Activated CD4-positive, alpha-beta T cell treated with anti-CD3 and anti-CD28 coated beads, Interleukin-2, amount 50 U/mL, for 1 hour (primary cell): Measurements from ENCODE around the gene SPOUT1.
A peak's percentile ranks its signal among the peaks of the same experiment; 100 is the strongest.
"Not testable (repeated sequence)": the region's sequence is repeated elsewhere in the genome, so short reads cannot be mapped to it uniquely, and the experiment has no call there.

Source experiments
- DNase-seq: peaks from one replicate; pipeline ENCODE4 v3.0.0-alpha.2; 2020

Gene SPOUT1

GRCh38 chr9:128829477-128830251 lies at the start of gene SPOUT1:
TSS of gene SPOUT1 (minus strand) at chr9:128829794. CDS start at chr9:128829780, 14 bp downstream.
- DNase-seq = peak; percentile 90

- no peak for DNase-seq
These were observed 48.3 kb upstream of the SPOUT1 start for GRCh38 chr9:128877852-128878251.

GRCh38 chr9:128870941-128871265 lies 41.3 kb upstream of the SPOUT1 start:
- DNase-seq = not testable (repeated sequence)

GRCh38 chr9:128870128-128870940 lies 40.7 kb upstream of the SPOUT1 start:
- no peak for DNase-seq

- DNase-seq = peak; percentile 88
These were observed 34.1 kb upstream of the SPOUT1 start for GRCh38 chr9:128863647-128864046.

GRCh38 chr9:128862401-128862851 lies 32.8 kb upstream of the SPOUT1 start:
- DNase-seq = no peak

GRCh38 chr9:128861501-128861900 lies 31.9 kb upstream of the SPOUT1 start:
- DNase-seq = no peak

- no peak for DNase-seq
These were observed 31.3 kb upstream of the SPOUT1 start for GRCh38 chr9:128860937-128861336.

GRCh38 chr9:128858476-128858875 lies 28.9 kb upstream of the SPOUT1 start:
- DNase-seq = not testable (repeated sequence)

GRCh38 chr9:128854454-128854853 lies 24.9 kb upstream of the SPOUT1 start:
- DNase-seq = not testable (repeated sequence)

- DNase-seq = not testable (repeated sequence)
These were observed 23.1 kb upstream of the SPOUT1 start for GRCh38 chr9:128852646-128853045.

- DNase-seq = not testable (repeated sequence)
These were observed 22.4 kb upstream of the SPOUT1 start for GRCh38 chr9:128851779-128852600.

- not testable (repeated sequence) for DNase-seq
These were observed 21.4 kb upstream of the SPOUT1 start for GRCh38 chr9:128851024-128851423.

- no peak for DNase-seq
These were observed 18.2 kb upstream of the SPOUT1 start for GRCh38 chr9:128847803-128848202.

- no peak for DNase-seq
These were observed 17.1 kb upstream of the SPOUT1 start for GRCh38 chr9:128846680-128847030.

- no peak for DNase-seq
These were observed 15.8 kb upstream of the SPOUT1 start for GRCh38 chr9:128845186-128845931.

GRCh38 chr9:128843171-128843570 lies 13.6 kb upstream of the SPOUT1 start:
- DNase-seq = not testable (repeated sequence)

GRCh38 chr9:128841694-128842492 lies 12.3 kb upstream of the SPOUT1 start:
- no peak for DNase-seq

GRCh38 chr9:128840524-128840923 lies 10.9 kb upstream of the SPOUT1 start:
- no peak for DNase-seq

- no peak for DNase-seq
These were observed 8.7 kb upstream of the SPOUT1 start for GRCh38 chr9:128838338-128838737.

GRCh38 chr9:128836509-128837145 lies 7.0 kb upstream of the SPOUT1 start:
- DNase-seq = no peak
